Upper lobe of left lung (tissue), 4 donors: ENCODE measurements around the gene SUCLG1.

Source experiments
- EP300 ChIP-seq, 4 donors: sonication (generic); formaldehyde crosslinking; IDR thresholded peaks; one replicate each; pipeline ENCODE4 v1.5.1; 2017; ENCODE audit warnings: antibody characterized with exemption in 4 of 4, control low read depth in 2 of 4
- POLR2A ChIP-seq, 4 donors: fragments of 450-650 bp; IDR thresholded peaks; one replicate each; pipeline ENCODE4 v1.5.1; 2016 to 2017; ENCODE audit warnings: antibody characterized with exemption in 4 of 4, mild to moderate bottlenecking in 2 of 4
- POLR2AphosphoS5 ChIP-seq, 2 donors: sonication (generic); formaldehyde crosslinking; IDR thresholded peaks; one replicate each; pipeline ENCODE4 v1.5.1; 2017; ENCODE audit warnings: antibody characterized with exemption in 2 of 2
- TF ChIP-seq, protein P1 (sequence below), 6 experiments: fragments of 450-650 bp in 4 of 6; fragments of 200-600 bp in 2 of 6; sonication (generic) in 2 of 6; IDR thresholded peaks; one replicate each; pipeline ENCODE4 v1.5.1; 2016 to 2019; ENCODE audit warnings: antibody characterized with exemption in 6 of 6

- TF ChIP-seq, protein P1, sequence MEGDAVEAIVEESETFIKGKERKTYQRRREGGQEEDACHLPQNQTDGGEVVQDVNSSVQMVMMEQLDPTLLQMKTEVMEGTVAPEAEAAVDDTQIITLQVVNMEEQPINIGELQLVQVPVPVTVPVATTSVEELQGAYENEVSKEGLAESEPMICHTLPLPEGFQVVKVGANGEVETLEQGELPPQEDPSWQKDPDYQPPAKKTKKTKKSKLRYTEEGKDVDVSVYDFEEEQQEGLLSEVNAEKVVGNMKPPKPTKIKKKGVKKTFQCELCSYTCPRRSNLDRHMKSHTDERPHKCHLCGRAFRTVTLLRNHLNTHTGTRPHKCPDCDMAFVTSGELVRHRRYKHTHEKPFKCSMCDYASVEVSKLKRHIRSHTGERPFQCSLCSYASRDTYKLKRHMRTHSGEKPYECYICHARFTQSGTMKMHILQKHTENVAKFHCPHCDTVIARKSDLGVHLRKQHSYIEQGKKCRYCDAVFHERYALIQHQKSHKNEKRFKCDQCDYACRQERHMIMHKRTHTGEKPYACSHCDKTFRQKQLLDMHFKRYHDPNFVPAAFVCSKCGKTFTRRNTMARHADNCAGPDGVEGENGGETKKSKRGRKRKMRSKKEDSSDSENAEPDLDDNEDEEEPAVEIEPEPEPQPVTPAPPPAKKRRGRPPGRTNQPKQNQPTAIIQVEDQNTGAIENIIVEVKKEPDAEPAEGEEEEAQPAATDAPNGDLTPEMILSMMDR (IDR thresholded peaks at IDR 0.05), result no peak
- TF ChIP-seq POLR2AphosphoS5 (IDR thresholded peaks at IDR 0.05) (no peak), EP300 (IDR thresholded peaks at IDR 0.05) (no peak), POLR2A (IDR thresholded peaks at IDR 0.05) (no peak)
Observed at GRCh38 chr2:84482603-84483002, 23.5 kb upstream of the SUCLG1 start.
